Esophagus muscularis mucosa (tissue), 3 donors: ENCODE results near the gene GRIA2.

ENCODE experiments used
- POLR2A ChIP-seq: fragments of 450-650 bp; IDR thresholded peaks from one replicate; pipeline ENCODE4 v1.6.1; 2017; ENCODE audit warnings: antibody characterized with exemption, moderate library complexity, mild to moderate bottlenecking, low read depth
- POLR2AphosphoS5 ChIP-seq, 2 donors: sonication (generic); formaldehyde crosslinking; IDR thresholded peaks; one replicate each; pipeline ENCODE4 v1.6.1; 2017; ENCODE audit warnings: antibody characterized with exemption in 2 of 2
- TF ChIP-seq, protein P1 (sequence below), 3 experiments: fragments of 200-600 bp in 2 of 3; fragments of 450-650 bp in 1 of 3; sonication (generic) in 2 of 3; IDR thresholded peaks; one replicate each; pipeline ENCODE4 v1.5.1; 2017 to 2019; ENCODE audit warnings: antibody characterized with exemption in 3 of 3, mild to moderate bottlenecking in 2 of 3, moderate library complexity in 1 of 3

DNA sequence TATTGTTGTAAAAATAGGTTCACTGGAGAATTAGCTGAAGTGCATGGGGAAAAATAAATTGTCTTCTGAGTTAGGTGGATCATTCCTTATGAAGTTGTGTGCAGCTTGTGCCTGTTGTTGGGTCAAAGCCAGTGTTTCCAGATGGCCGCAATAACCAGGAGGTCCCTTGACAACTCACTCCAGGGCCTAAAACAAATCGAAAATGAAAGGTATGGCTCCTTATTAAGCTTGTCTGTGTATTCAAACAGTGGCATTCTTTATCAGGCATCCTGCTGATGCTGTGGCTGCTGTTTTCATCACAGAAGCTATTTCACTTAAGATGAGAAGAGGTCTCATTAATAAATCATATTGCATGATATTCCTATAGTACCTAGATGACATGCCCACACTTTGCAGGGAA is 80.2 kb downstream of the GRIA2 start:
- no peak for TF ChIP-seq POLR2A
- TF ChIP-seq, protein P1, sequence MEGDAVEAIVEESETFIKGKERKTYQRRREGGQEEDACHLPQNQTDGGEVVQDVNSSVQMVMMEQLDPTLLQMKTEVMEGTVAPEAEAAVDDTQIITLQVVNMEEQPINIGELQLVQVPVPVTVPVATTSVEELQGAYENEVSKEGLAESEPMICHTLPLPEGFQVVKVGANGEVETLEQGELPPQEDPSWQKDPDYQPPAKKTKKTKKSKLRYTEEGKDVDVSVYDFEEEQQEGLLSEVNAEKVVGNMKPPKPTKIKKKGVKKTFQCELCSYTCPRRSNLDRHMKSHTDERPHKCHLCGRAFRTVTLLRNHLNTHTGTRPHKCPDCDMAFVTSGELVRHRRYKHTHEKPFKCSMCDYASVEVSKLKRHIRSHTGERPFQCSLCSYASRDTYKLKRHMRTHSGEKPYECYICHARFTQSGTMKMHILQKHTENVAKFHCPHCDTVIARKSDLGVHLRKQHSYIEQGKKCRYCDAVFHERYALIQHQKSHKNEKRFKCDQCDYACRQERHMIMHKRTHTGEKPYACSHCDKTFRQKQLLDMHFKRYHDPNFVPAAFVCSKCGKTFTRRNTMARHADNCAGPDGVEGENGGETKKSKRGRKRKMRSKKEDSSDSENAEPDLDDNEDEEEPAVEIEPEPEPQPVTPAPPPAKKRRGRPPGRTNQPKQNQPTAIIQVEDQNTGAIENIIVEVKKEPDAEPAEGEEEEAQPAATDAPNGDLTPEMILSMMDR (IDR thresholded peaks at IDR 0.05), result no peak
- no peak for TF ChIP-seq POLR2AphosphoS5 (IDR thresholded peaks at IDR 0.05)
